HS-5 (cell line): ENCODE results near the gene TOR2A.
"Not testable (repeated sequence)": the region's sequence is repeated elsewhere in the genome, so short reads cannot be mapped to it uniquely, and the experiment has no call there.

Source experiments
- DNase-seq: peaks from one replicate; pipeline ENCODE4 v3.0.0-alpha.2; 2012; ENCODE audit warnings: low read depth

TOR2A gene

DNA sequence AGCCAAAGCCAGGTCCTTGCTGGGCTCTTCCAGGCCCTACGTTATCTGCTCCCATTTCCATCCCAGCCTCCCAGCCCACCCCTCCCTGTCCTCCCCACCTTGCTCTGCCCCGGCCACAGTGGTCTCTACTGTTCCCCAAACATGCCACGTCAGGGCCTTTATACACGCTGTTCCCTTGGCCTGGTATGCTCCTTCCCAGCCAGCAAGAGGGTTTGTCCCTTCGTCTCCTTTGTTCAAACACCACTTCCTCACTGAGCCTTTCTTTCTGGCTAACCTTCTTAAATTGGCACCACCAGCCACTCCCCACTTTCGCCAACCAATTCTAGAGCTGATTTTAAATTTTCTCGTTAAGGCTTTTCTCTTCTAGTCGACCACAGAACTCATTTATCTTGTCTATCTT is 33.6 kb upstream of the TOR2A start:
- DNase-seq: no peak

DNA sequence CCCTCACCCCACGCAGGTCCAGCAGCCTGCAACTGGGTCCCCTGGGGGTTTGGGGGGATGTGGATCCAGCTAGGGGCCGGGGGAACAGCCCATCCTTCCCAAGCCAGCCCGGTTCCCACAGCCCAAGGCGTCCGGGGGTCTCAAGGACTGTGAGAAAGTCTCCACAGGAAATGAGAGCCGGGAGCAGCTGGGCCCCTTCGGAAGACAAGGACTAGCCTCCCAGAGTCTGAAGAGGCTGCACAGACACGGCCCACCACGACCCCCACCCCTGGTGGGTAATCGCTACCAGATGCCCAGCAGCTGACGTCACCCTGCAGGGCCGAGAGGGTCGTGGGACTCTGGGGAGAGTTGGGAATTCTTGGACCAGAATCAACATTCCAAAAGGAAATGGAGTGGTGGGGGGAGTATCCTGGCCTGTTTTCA is 32.8 kb upstream of the TOR2A start:
- no peak for DNase-seq

DNA sequence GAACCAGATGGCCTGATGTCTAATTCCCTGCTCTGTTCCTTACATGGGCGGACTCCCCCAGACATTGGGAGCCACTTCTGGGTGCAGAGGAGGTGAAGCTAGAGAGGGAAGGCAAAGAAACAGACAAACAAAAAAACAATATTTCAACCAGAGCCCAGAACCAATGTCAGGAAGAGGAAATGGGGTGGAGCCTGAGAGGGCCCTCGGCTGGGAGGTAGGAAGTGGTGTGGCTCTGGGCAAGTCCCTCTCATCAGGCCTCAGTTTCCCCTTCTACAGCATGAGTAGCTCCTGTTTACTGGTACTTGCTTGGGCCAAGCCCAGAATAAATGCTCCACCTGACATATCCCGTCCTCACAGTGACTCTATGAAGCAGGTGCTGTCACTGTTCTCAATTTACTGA is 32.3 kb upstream of the TOR2A start:
- no peak for DNase-seq

DNA sequence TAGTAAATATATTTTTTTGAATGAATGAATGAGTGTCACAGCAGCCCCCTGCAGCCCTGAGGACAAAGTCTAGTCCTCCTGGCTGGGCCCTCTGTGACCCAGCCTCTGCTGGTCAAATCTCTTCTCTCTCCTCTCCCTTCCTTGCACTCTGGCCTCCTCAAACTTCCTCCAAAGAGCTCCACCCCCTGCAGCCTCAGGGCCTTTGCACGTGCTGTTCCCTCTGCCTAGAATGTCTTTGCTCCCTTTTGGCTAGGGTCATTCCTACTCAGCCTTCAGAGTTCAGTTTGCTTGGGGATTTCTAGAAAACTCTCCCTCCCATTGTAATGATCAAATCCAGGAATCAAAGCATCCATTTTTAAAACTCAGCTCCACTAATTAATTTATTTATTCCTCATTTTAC is 30.3 kb upstream of the TOR2A start:
- DNase-seq: no peak

DNA sequence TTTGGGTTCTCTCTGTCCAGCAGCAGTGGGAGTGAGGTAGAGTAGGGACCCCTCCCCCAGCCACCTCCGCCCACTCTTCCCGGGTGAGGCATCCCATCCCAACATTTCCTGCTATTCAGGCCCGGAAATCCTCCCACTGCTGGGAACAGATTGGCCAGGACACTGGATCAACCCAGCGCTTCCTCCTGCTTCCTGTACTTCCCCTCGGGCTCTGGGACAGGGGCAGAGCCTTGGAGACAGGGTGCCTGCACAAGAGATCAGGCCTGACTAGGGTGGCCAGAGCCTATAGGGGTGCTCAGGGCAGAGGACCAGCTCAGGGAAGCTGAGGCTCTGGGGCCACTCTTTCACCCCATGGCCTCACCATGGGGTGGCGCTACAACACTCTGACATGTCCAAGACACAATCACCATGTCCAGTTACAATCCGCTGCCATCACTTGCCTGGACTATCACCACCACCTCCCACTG is 28.9 kb upstream of the TOR2A start:
- DNase-seq: no peak

DNA sequence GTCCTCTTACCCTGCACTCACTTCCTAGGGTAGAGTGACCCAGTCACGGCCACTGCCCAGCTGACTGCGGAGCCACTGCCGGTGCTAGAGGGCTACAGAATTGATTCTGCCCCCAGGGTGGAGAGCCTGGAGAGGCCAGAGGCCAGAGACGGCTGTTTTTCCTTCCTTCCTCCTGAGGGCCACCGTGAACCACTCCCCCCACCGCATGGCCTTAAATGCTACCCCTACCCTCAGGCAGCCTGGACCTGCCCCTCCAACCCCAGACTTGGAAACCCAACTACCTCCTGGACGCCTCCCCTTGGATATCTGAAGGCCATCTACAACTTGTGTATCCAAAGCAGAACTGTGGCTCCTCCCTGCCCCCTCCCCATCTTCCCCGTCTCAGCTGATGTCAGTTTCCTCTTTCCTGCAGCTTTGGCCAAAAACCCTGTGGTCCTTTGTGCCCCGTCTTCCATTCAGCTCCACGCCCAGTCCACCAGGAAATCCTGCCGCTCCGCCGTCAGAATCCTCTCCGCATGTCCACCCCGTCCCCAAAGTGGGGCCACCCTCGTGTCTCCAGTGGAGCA is 27.1 kb upstream of the TOR2A start:
- no peak for DNase-seq

DNA sequence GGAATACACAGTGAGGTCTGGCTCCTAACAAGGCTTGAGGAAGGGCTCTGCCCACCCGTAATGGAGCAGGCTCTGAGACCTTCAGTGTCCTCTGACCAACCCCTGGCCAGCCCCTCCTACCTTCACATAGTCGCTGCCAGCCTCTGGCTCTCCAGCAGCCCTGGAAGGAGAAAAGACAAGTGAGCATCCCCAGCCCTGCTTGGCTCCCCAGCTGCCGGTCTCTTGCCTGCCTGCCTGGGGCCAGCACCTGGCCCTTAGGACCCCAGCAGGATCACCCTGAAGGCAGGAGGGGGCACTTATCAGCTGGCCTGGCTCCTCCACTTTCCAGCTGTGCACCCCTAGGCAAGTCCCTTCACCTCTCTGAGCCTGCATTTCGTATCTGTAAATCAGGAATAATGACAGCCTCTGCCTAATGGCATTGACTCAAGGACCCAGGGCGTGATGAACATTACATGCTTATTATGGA is 26.4 kb upstream of the TOR2A start:
- no peak for DNase-seq

DNA sequence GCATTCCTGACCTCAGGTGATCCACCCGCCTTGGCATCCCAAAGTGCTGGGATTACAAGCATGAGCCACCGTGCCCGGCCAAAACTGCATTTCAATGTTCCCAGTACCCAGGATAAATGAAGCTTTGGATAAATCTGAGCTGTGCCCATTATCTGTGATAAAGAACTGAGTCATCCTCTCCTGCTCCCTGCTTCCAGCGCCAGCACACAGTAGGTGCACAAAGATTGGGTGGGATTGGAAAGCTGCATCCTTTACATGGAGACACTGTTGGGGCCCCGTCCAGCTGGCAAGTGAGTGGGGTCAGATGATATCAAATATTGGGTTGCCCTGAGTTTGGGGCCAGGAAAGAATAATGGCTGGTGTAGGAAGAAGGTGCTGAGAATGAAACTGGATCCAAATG is 26.0 kb upstream of the TOR2A start:
- DNase-seq: no peak

DNA sequence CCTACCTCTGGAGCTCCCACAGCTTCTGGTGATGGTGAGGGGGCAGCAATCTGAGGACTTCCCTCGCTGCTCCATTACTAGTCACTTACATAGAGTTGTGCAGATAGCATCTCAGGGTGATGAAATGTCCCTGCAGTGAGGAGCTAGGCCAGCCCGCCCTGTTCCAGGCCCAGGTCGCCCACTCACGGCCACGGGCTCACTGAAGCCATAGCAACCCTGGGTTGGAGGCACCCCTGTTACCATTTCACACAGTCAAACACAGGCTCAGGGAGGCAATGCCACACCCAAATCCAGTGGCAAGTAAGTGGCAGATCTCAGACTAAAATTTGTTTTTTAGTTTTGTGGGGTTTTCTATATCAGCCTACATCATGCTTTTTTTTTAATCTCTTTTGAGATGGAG is 23.7 kb upstream of the TOR2A start:
- DNase-seq: no peak

DNA sequence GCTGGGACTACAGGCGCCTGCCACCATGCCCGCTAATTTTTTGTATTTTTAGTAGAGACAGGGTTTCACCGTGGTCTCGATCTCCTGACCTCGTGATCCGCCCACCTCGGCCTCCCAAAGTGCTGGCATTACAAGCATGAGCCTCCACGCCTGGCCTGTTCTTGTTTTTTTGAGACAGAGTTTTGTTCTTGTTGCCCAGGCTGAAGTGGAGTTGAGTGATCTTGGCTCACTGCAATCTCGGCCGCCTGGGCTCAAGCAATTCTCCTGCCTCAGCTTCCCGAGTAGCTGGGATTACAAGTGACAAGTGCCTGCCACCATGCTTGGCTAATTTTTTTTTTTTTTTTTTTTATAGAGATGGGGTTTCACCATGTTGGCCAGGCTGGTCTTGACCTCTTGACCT is 21.7 kb upstream of the TOR2A start:
- DNase-seq: not testable (repeated sequence)

DNA sequence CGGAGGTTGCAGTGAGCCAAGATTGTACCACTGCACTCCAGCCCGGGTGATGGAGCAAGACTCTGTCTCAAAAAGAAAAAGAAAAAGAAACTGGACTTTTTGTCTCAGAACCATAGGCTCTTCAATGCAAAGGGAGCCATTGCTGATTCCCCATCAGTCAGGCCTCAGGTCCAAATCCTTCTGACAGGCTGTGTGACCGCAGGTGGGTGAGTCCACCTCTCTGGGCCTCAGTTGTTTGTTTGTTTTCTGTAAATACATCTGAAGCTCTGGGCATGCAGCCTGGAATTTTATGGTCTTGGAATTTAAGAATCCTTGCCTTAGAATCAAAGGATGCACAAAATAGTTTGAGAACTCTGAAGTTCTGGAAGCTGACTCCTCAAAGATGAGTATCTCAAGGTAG is 21.1 kb upstream of the TOR2A start:
- no peak for DNase-seq

DNA sequence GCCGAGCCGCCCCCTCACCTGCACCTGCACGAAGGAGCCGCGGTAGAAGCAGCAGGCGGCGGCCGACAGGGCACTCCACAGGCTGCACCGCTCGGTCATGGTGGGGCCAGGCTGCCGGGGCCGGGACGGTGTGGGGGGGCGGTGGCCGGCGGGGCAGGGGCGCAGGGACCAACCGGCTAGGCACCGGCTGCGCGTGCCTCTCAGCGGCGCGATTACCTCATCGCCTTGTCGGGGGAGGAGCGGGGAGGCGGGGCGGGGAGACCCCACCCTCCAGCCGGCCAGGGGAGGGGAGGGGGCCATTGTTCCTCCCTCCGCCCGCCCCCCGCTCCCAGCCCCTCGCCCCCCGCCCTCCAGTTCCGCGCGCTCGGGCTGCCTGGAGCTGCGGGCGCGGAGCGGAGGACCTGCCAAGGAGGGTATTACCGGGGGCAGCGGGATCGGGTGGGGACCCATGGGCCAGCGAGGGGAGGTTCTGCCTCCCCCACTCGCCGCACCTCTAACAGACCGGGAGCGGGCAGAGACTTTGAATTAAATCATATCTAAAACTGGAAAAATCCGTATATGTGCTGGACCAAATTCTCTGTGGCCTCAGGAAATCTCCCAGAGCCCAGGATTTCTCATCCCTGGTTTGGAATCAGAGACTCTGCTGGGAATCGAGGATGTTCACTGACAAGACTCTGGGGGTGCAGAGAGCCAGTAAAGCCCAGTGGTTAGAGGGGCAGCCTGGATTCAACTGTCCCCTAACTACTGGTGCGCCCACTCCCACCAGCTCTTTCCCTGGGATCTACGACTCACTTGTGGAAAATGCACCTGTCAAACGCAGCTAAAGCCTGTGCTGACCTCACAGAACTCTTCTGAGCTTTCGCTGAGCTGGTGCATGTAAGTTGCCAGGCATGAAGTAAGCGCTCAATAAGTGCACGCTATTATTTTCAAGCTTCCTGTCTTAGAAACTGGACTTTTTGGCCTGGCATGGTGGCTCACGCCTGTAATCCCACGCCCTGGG is 20.3 kb upstream of the TOR2A start:
- no peak for DNase-seq

DNA sequence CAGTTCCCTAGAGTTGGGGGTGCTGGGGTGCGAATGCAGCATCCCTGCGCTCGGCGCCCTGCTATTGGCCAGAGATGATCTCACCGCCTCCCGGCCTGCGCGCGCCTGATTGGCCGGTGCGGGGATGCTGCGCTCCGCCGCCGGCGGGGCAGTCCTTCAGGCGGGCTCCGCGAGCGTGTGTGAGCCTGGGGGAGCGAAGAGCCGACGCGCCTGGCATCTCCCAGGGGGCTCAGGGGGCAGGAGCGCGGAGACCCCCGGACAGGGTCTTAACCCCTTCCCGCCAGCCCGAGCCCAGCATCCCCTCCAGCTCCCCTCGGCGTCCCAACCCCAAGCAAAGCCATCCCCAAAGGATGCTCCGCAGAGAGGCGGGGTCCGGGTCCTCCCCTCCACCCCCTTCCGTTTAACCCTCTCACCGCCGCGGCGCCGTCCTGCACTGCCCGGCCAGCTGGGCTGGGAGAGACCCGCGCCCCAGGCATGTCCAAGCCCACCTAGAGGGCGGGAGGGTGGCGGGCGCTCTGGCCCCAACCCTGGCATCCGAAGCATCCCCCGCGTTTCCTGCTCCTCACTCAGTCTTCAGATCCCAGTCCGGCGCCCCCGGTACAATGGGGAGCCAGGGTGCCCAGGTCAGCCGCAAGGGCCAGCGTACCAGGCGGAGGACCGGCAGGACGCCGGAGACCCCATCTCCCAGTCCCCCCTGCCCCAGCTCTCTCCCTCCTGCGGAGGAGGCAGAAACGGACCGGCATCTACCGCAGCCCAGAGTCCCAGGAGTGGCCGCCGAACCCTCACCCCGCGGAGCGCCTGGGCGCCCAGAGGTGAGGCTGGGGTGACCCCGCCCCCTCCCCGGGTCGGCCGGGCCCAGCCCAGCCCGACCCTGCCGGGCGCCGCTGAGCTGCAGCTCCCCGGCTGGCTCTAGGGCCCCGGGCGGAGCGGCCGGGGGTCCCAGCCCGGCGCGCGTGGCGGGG is 19.3 kb upstream of the TOR2A start:
- no peak for DNase-seq

DNA sequence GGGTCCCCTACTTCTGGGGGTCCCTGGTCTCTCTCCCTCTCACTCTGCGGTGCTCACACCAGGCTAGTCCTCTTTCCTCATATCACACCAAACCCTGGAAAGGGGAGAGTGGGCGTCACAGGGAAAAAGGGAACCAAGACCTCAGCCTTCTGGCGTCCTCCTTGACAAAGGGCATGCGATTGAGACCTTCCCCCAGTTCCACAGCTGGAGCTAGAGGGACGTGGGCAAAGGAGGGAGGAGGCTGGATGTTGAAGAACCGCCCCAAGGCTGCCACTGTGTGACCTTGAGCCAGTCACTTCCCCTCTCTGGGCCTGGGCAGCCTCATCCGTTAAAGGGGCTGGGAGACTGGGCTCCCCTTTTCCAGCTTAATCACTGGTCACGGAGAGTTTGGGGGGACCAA is 18.5 kb upstream of the TOR2A start:
- no peak for DNase-seq

DNA sequence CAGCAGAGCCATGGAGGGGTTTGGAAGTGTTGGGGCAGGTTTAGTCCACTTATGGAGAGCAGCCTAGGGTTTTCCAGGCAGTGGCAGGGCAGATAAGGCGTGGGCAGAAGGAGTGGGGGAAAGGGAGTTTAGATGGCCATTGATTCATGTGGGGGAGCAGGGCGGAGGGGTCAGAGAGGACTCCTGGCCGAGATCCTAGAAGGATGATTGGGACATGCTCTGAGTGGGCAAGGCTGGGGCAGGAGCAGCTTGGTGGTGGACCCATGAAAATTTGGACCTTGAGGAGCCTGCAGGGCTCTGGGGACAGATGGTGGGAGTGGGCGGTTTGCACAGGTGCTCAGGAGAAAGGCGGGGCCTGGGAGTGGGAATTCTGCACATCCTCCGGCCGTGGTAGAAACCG is 18.1 kb upstream of the TOR2A start:
- DNase-seq: no peak

DNA sequence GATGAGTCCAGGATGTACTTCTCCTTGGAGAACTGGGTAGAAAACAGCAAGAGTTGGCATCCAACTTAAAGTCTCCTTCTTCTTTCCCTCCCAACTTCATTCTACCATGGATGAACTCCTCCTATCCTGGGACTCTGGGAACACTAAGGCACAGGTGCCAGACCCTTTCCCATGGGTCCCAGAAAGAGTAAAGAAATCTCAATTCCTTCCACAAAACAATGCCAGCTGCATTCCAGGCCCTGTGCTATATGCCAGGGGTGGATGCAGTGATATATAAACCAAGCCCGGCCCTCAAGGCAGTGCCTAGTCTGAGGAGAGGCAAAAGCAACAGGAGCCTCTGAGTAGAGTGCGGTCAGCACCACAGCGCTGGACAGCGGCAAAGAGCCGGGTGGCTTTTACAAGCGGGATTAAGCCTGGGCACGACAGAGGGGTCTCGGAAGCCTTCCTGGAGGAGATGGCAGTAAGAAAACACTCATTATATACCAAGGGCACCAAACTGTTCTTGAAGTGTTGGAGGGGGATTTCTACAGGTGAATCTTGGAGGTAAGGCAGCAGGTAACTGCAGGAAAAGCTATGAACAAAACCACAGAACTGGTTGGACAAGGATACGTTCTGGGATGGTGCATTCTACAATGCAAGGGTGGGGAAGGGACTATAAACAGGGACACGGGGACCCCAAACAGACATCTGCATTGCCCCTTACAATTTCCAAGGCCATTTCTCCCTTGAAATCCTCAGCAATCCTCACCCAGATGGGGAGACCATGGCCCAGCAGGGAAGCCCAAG is 16.4 kb upstream of the TOR2A start:
- DNase-seq: no peak

DNA sequence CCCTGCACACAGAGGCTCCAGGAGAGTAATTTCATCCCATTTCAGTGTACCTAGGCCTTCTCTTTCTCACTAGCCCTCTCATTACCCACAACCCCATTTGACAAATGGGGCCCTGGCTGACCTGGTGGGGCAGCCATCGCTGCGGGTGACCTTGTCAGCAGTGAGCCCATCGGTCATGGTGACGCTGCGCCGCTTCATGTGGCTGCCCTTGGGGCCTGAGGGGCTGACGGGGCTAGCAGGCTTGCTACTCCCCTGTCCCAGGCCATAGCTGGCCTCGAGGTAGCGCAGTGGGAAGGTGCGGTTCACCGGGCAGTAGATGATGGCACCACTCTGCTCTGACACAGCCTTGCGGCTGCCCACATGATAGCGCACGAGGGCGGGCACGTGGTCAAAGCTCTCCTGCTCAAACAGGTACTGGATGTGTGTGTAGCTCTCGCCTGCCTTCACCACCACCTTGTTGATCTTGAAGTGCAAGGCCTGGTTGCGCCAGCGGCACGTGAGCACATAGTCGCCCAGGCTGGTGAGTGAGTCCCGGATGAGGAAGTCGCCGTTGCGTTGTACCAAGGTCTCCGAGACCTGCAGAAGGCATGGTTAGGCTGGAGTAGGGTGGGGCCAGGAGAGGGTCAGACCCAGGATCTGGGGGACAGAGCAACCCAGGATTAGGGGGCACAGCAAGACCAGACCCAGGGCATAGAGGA is 14.1 kb upstream of the TOR2A start:
- no peak for DNase-seq

DNA sequence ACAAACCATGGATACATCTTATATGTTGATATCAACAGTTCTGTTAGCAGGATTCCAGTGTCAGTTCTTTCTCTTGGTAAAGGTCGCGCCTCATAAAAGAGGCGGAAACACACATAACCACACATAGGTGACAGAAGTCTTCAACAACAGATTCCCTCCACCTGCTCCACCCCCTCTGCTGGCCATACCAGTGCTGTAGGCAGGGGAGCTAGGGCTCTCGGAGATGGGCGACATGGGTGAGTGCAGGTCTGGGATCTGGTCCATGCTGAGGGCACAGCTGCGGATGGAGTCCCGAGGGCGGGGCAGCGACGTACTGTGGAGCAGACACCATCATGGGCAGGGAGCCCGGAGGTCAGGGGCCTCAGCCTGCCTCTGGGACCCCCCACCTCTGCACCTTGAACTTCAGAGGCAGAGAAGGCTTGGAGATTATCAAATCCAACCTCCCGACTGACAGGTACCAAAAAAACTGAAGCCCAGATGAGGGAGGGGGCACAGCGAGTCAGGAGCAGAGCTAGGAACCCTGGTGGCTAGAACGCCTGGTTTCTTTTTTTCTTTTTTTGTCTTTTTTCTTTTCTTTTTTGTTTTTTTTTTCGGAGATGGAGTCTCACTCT is 12.0 kb upstream of the TOR2A start:
- no peak for DNase-seq

DNA sequence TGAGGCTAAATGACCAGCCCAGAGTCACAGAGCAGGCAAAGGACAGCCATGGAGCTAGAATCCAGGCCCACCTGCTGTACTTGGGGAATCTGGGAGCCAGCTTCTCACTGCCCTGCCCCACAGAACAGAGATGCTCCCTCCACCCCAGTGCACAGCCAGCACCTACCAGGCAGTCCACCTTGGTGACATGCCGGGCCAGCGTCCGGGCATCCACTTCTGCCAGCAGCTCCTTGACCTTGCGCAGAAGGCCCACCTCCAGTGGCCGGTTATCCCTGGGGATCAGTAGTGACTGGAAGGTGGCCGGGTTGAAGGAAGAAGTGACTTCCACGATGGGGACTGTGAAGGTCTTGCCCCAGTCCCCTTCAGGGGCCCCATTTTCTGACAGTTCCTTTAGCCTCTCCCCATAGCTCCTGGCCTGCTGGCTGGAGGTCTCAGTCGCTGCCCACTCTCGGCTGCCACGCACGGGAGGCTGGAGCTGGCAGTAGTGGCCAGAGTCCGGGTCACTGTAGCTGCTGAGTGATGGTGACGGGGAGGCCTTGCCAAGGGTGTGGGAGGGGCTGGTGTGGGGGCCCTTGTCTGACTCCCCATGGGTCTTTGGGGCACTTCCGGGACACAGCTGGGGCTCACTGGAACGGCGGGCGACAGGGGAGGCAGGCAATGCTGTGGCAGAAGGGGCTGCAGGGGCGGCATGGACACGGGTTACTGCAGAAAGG is 9.5 kb upstream of the TOR2A start:
- no peak for DNase-seq
